Ovary (tissue), 9 donors: ENCODE data around the gene PSD4. TPM values are rescaled to one million over a fixed set of nuclear protein-coding genes. Genes with fewer than 3 reads are reported as not detected.

Experiments
- DNase-seq, 5 donors: peaks; one replicate each; pipeline ENCODE4 v3.0.0-alpha.2; 2019 to 2020
- H3K27ac ChIP-seq, 2 donors: fragments of 200-600 bp; one replicate each; pipeline versions ENCODE4 v1.5.1 to v1.8.0; 2019 to 2022
- H3K27me3 ChIP-seq: fragments of 200-600 bp; one replicate; pipeline ENCODE4 v1.8.0; 2022
- H3K36me3 ChIP-seq: fragments of 200-600 bp; sonication (generic); one replicate; pipeline ENCODE4 v1.5.1; 2019
- H3K4me1 ChIP-seq: one replicate; pipeline ENCODE4 v1.8.1; 2013; ENCODE audit warnings: mild to moderate bottlenecking, moderate library complexity; ENCODE audit not compliant: insufficient read depth
- H3K4me3 ChIP-seq: fragments of 200-600 bp; sonication (generic); one replicate; pipeline ENCODE4 v1.5.1; 2017
- H3K9me3 ChIP-seq, 2 donors: fragments of 200-600 bp in 1 of 2; sonication (generic) in 1 of 2; one replicate each; pipeline versions ENCODE4 v1.5.1 to v1.8.1; 2013 to 2019; ENCODE audit warnings: mild to moderate bottlenecking in 1 of 2, moderate library complexity in 1 of 2
- EP300 ChIP-seq: sonication (generic); formaldehyde crosslinking; IDR thresholded peaks from one replicate; pipeline ENCODE4 v1.6.1; 2017; ENCODE audit warnings: antibody characterized with exemption
- POLR2A ChIP-seq: fragments of 450-650 bp; IDR thresholded peaks from one replicate; pipeline ENCODE4 v1.6.1; 2017; ENCODE audit warnings: antibody characterized with exemption, mild to moderate bottlenecking, moderate library complexity
- WGBS, 3 donors: extraction: QIAGEN DNeasy Blood & Tissue Kit in 1 of 3; methylation state at CpG; one replicate each; pipeline versions ENCODE4 v1.1.5 to v1.1.7; 2013 to 2017; 5-methylcytosine and 5-hydroxymethylcytosine counted together
- intact Hi-C, 4 donors: fragments of 100-400 bp; cut with DNase I; formaldehyde crosslinking; loops; one replicate each; pipeline versions ENCODE4 v1.11.0 to v1.15.1; 2022 to 2023
- polyA plus RNA-seq, 2 donors: library from polyadenylated mRNA; stranded (reverse); fragments of 200-250 nt in 1 of 2; fragments of 350-450 nt in 1 of 2; fragmentation: Illumina TruSeq in 1 of 2; extraction: RNeasy Lipid Tissue Mini Kit (QIAGEN cat#74804) in 1 of 2; gene quantifications; one replicate each; pipeline ENCODE4 v1.2.3, GENCODE V29; 2013 to 2014
- total RNA-seq, 7 donors: library from RNA; depleted of rRNA in 2 of 7; stranded (reverse); fragments of >200 nt in 2 of 7; fragmentation: NEBNext Ultra II Directional in 3 of 7; extraction: Animal tissue kit (Norgen Biotek cat#: 25700) in 3 of 7; gene quantifications; one replicate each; pipeline versions ENCODE4 v1.1.0 to v1.2.4, GENCODE V29; 2016 to 2023
- TF ChIP-seq, protein P1 (sequence below), 3 donors: fragments of 450-650 bp in 2 of 3; fragments of 200-600 bp in 1 of 3; IDR thresholded peaks; one replicate each; pipeline versions ENCODE4 v1.5.1 to v1.8.0; 2016 to 2022; ENCODE audit warnings: antibody characterized with exemption in 3 of 3, mild to moderate bottlenecking in 1 of 3
- donor health status: DM: no; HTN: no; CAD: no; lungs with moderate emphysema.
- donor health status: DM: no; HTN: no; CAD: no.
- donor health status: Bipolar disorder and iron deficiency.
- donor health status: DM: yes; HTN: yes; CAD: no.
- donor health status: DM: no; HTN: no; CAD: no.
- donor health status: DM: yes; HTN: yes; CAD: no.

The PSD4 gene
- total and polyA plus RNA-seq, 9 donors = 1.2 to 14.1 (median 3.4) TPM

DNA sequence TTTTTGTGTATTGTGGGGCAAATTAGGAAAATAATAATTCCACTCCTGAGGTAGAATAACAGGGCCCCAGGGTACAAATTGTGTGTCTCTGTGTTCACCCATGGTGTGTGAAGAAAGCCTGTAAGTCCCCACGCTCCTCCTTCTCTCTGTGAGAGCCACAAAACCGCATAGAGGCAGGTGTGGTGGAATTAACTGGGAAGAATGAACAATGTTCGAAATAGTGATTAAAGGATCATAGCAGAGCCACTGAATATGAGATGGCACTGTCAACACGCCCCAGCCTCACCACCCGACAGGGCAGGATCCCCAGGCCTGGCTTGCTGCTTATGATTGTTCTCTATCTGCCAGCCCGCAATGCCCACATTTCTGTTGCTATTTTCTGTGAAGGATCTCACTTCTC is 32.3 kb upstream of the PSD4 start:
- Histone ChIP-seq H3K9me3 (no peaks in the 10 kb centered on the region), H3K27me3 (no peaks in the 10 kb centered on the region), H3K27ac (no peak overlapping the region), H3K36me3 (no peaks in the 10 kb centered on the region), H3K4me3 (no peak overlapping the region), H3K4me1 (no peaks in the 10 kb centered on the region)
- 85 to 86% (median 86%) methylated on average over 6 of the region's 6 CpGs for WGBS, 3 donors
- intact Hi-C loops = no loop called here
- DNase-seq = no peak
- TF ChIP-seq POLR2A (no peak), EP300 (no peak)
- TF ChIP-seq, protein P1, sequence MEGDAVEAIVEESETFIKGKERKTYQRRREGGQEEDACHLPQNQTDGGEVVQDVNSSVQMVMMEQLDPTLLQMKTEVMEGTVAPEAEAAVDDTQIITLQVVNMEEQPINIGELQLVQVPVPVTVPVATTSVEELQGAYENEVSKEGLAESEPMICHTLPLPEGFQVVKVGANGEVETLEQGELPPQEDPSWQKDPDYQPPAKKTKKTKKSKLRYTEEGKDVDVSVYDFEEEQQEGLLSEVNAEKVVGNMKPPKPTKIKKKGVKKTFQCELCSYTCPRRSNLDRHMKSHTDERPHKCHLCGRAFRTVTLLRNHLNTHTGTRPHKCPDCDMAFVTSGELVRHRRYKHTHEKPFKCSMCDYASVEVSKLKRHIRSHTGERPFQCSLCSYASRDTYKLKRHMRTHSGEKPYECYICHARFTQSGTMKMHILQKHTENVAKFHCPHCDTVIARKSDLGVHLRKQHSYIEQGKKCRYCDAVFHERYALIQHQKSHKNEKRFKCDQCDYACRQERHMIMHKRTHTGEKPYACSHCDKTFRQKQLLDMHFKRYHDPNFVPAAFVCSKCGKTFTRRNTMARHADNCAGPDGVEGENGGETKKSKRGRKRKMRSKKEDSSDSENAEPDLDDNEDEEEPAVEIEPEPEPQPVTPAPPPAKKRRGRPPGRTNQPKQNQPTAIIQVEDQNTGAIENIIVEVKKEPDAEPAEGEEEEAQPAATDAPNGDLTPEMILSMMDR (IDR thresholded peaks at IDR 0.05) = no peak

DNA sequence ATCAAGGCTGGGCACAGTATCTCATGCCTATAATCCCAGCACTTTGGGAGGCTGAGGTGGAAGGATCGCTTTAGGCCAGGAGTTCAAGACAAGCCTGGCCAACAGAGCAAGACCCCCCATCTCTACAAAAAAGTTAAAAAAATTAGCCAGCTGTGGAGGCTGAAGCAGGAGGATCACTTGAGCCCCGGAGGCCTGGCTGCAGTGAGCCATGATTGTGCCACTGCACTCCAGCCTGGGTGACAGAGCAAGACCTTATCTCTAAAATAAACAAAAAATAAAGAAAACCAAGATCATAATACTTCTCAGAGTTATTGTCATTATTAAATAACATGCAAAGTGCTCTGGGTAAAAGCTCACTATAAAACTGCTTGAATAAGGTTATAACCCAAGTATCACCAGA is 31.5 kb upstream of the PSD4 start:
- DNase-seq = no peak
- WGBS, 3 donors = 79 to 92% (median 90%) methylated on average over 2 of the region's 2 CpGs
- Histone ChIP-seq H3K27ac (no peak overlapping the region), H3K4me3 (no peak overlapping the region), H3K27me3 (no peaks in the 10 kb centered on the region), H3K9me3 (no peaks in the 10 kb centered on the region), H3K36me3 (no peaks in the 10 kb centered on the region), H3K4me1 (no peaks in the 10 kb centered on the region)
- no peak for TF ChIP-seq EP300
- TF ChIP-seq, protein P1 (IDR thresholded peaks at IDR 0.05) = no peak
- intact Hi-C loops = no loop called here

- Histone ChIP-seq H3K27ac (no peak overlapping the region), H3K27me3 (no peaks in the 10 kb centered on the region), H3K4me1 (no peaks in the 10 kb centered on the region), H3K9me3 (no peaks in the 10 kb centered on the region), H3K36me3 (no peaks in the 10 kb centered on the region), H3K4me3 (no peak overlapping the region)
- WGBS, 3 donors = 39 to 68% (median 57%) methylated on average over 4 of the region's 4 CpGs
- intact Hi-C loops = no loop called here
- no peak for DNase-seq
- TF ChIP-seq POLR2A = no peak
- TF ChIP-seq, protein P1 (IDR thresholded peaks at IDR 0.05) = no peak
These were observed 29.5 kb upstream of the PSD4 start for GRCh38 chr2:113144259-113144658.

DNA sequence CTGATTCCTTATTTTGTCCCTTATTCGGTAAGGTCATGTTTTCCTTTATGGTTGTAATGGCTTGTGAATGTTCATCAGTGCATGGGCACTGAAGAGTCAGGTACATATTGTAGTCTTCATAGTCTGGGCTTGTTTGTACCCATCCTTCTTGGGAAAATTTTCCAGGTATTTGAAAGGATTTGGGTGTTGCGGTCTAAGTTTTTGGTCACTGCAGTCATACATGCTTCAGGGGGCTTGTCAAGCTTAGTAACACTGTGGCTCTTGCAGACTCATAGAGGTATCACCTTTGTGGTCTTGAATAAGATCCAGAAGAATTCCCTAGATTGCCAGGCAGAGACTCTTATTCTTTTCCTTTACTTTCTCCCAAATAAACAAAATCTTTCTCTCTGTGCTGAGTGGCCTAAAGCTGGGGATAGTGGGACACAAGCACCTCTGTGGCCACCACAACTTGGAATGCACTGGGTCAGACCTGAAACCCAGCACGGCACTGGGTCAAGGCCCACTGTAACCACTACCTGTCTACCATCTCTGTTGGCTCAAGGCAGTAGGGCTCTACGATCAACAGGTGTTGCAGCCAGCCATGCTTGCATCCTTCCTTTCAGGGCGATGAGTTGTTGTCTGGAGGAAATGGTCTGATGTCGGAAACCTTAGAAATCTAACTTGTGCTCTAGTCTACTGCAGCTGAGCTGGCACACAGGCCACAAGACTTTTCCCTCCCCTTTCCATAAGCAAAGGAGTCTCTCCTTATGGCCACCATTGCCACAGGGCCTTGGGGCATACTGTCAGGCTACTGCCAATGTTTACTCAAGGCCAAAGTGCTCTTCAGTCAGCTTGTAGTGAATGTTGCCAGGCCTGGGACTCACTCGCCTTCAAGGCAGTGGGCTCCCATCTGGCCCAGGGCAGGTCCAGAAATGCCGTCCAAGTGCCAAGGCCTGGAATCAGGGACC is 24.9 kb upstream of the PSD4 start:
- no peaks in the 10 kb centered on the region for H3K27me3 ChIP-seq
- intact Hi-C loops = no loop called here
- H3K9me3 ChIP-seq = no peaks in the 10 kb centered on the region
- TF ChIP-seq POLR2A (no peak), EP300 (no peak)
- TF ChIP-seq, protein P1 (IDR thresholded peaks at IDR 0.05) = no peak
- DNase-seq = no peak
- no peaks in the 10 kb centered on the region for H3K4me1 ChIP-seq
- no peaks in the 10 kb centered on the region for H3K36me3 ChIP-seq
- H3K27ac ChIP-seq = no peak overlapping the region
- WGBS, 3 donors = 79 to 82% (median 80%) methylated on average over 8 of the region's 8 CpGs
- H3K4me3 ChIP-seq = no peak overlapping the region
